AML-193 (cell line): ENCODE measurements around the gene IGSF10.

Experiments used
- DNase-seq, 2 experiments: peaks; one replicate each; lab custom pipeline; 2025; lab: John Stamatoyannopoulos, UW

Gene IGSF10

GRCh38 chr3:151462991-151463390, 2.1 kb upstream of the IGSF10 start:
- no peak for DNase-seq

- no peak for DNase-seq
Measured at GRCh38 chr3:151462278-151462780, 1.5 kb upstream of the IGSF10 start.

GRCh38 chr3:151460228-151460627, 633 bp downstream of the IGSF10 start:
- DNase-seq, result no peak

GRCh38 chr3:151459358-151459757, 1.5 kb downstream of the IGSF10 start:
- DNase-seq, result no peak

GRCh38 chr3:151456065-151456464, 4.8 kb downstream of the IGSF10 start:
- DNase-seq, result no peak

GRCh38 chr3:151452841-151453240, 8.0 kb downstream of the IGSF10 start:
- no peak for DNase-seq

- DNase-seq, result no peak
Measured at GRCh38 chr3:151452368-151452767, 8.5 kb downstream of the IGSF10 start.

- peak in 1 of 2 experiments; percentile 8 for DNase-seq
Measured at GRCh38 chr3:151446002-151446340, 14.9 kb downstream of the IGSF10 start.

- DNase-seq, result peak; percentile 98 to 99
Measured at GRCh38 chr3:151445273-151446001, 15.4 kb downstream of the IGSF10 start.

GRCh38 chr3:151443583-151443982, 17.3 kb downstream of the IGSF10 start:
- DNase-seq, result no peak

GRCh38 chr3:151440940-151441339, 19.9 kb downstream of the IGSF10 start:
- DNase-seq, result no peak

- peak; percentile 85 to 92 for DNase-seq
Measured at GRCh38 chr3:151439652-151440125, 21.2 kb downstream of the IGSF10 start.

- DNase-seq, result no peak
Measured at GRCh38 chr3:151437906-151438305, 23.0 kb downstream of the IGSF10 start.

GRCh38 chr3:151436675-151437446, 24.0 kb downstream of the IGSF10 start:
- DNase-seq, result no peak

- no peak for DNase-seq
Measured at GRCh38 chr3:151434151-151434890, 26.5 kb downstream of the IGSF10 start.

- DNase-seq, result no peak
Measured at GRCh38 chr3:151432616-151433372, 28.1 kb downstream of the IGSF10 start.

- no peak for DNase-seq
Measured at GRCh38 chr3:151431940-151432339, 28.9 kb downstream of the IGSF10 start.

GRCh38 chr3:151430821-151431484, 29.9 kb downstream of the IGSF10 start:
- no peak for DNase-seq

GRCh38 chr3:151428386-151428785, 32.5 kb downstream of the IGSF10 start:
- DNase-seq, result no peak

GRCh38 chr3:151426341-151426657, 34.6 kb downstream of the IGSF10 start:
- DNase-seq, result peak; percentile 61 to 77

- no peak for DNase-seq
Measured at GRCh38 chr3:151425627-151426340, 35.1 kb downstream of the IGSF10 start.
